T-cell (primary cell): ENCODE measurements around the gene SPARC. TPM values are rescaled to one million over a fixed set of nuclear protein-coding genes. Genes with fewer than 3 reads are reported as not detected.
"Not testable (repeated sequence)": the region's sequence is repeated elsewhere in the genome, so short reads cannot be mapped to it uniquely, and the experiment has no call there.

Experiments used
- ATAC-seq, 4 experiments: fragments of 200-7000 bp in 3 of 4; fragments of 150-1000 bp in 1 of 4; cut with Tn5 transposase; replicated peaks in 1 of 4; 1 replicate in 3 of 4; 2 replicates in 1 of 4; pipeline ENCODE4 v1.10.0; 2021; ENCODE audit warnings: moderate library complexity in 3 of 4, mild to moderate bottlenecking in 2 of 4, moderate number of reproducible peaks in 1 of 4
- CTCF ChIA-PET, 2 donors: fragments of 300-600 bp; sonication (Branson Sonifier 250); formaldehyde crosslinking; loops; one replicate each; lab custom pipeline; 2022; ENCODE audit warnings: antibody characterized with exemption in 2 of 2; lab: Charles Lee
- POLR2A ChIA-PET, 2 donors: fragments of 300-600 bp; sonication (Branson Sonifier 250); formaldehyde crosslinking; loops; one replicate each; lab custom pipeline; 2022; ENCODE audit warnings: antibody characterized with exemption in 2 of 2; lab: Charles Lee
- DNase-seq, 35 experiments: peaks; one replicate each; pipeline versions ENCODE4 v3.0.0 to v3.0.0-alpha.2; 2013 to 2023
- H3K27ac ChIP-seq: one replicate; pipeline ENCODE4 v1.5.1; 2013; ENCODE audit warnings: low read length
- H3K27me3 ChIP-seq, 2 experiments: replicated peaks in 1 of 2; 1 replicate in 1 of 2; 2 replicates in 1 of 2; pipeline versions ENCODE4 v1.6.1 to v1.7.0; 2013; ENCODE audit warnings: low read length in 1 of 2, mixed read lengths in 1 of 2; ENCODE audit not compliant: control insufficient read depth in 2 of 2, insufficient read depth in 2 of 2; ENCODE audit errors: extremely low read depth in 1 of 2
- H3K36me3 ChIP-seq, 2 donors: 1 replicate in 1 of 2; 2 replicates in 1 of 2; pipeline versions ENCODE4 v1.6.1 to v1.7.0; 2013; ENCODE audit warnings: low read length in 1 of 2; ENCODE audit not compliant: control insufficient read depth in 2 of 2, insufficient read depth in 1 of 2; ENCODE audit errors: extremely low read depth in 1 of 2
- H3K4me1 ChIP-seq, 2 experiments: 1 replicate in 1 of 2; 2 replicates in 1 of 2; pipeline versions ENCODE4 v1.6.1 to v1.7.0; 2013; ENCODE audit warnings: low read length in 2 of 2, mixed read lengths in 1 of 2; ENCODE audit not compliant: insufficient read depth in 2 of 2, control insufficient read depth in 1 of 2; ENCODE audit errors: extremely low read depth in 1 of 2
- H3K4me3 ChIP-seq, 2 donors: 1 replicate in 1 of 2; 2 replicates in 1 of 2; pipeline versions ENCODE4 v1.5.1 to v1.7.0; 2013; ENCODE audit warnings: mild to moderate bottlenecking in 2 of 2, low read length in 1 of 2, moderate library complexity in 1 of 2; ENCODE audit not compliant: control insufficient read depth in 1 of 2; ENCODE audit errors: extremely low read depth in 1 of 2
- H3K9me3 ChIP-seq: 2 replicates; pipeline ENCODE4 v1.7.0; 2013
- H3K27ac Mint-ChIP-seq, 2 donors: one replicate each; pipeline ENCODE4 v1.8.0; 2020 to 2021; ENCODE audit warnings: mild to moderate bottlenecking in 2 of 2, mixed read lengths in 2 of 2
- H3K27me3 Mint-ChIP-seq, 2 donors: one replicate each; pipeline ENCODE4 v1.8.0; 2021 to 2022; ENCODE audit warnings: mixed read lengths in 2 of 2
- H3K36me3 Mint-ChIP-seq: one replicate; pipeline ENCODE4 v1.8.0; 2021; ENCODE audit warnings: mixed read lengths
- H3K4me1 Mint-ChIP-seq, 3 donors: one replicate each; pipeline ENCODE4 v1.8.0; 2020 to 2022; ENCODE audit warnings: mixed read lengths in 3 of 3, mild to moderate bottlenecking in 1 of 3
- H3K4me3 Mint-ChIP-seq, 3 donors: one replicate each; pipeline ENCODE4 v1.8.0; 2020 to 2022; ENCODE audit warnings: mild to moderate bottlenecking in 3 of 3, mixed read lengths in 3 of 3, moderate library complexity in 3 of 3
- H3K9me3 Mint-ChIP-seq, 3 donors: one replicate each; pipeline ENCODE4 v1.8.0; 2020 to 2022; ENCODE audit warnings: mixed read lengths in 3 of 3
- WGBS: methylation state at CpG from one replicate; pipeline ENCODE4 v1.1.5; 2013; ENCODE audit warnings: missing lambda C conversion rate; ENCODE audit not compliant: insufficient coverage; 5-methylcytosine and 5-hydroxymethylcytosine counted together
- total RNA-seq, 35 experiments: library from RNA in 6 of 35; stranded (reverse) in 6 of 35; fragments of 120-200 nt in 1 of 35; gene quantifications; one replicate each; pipeline versions ENCODE4 v1.2.1 to v1.2.4 and lab custom pipeline; 2013 to 2026

The SPARC gene, protein sequence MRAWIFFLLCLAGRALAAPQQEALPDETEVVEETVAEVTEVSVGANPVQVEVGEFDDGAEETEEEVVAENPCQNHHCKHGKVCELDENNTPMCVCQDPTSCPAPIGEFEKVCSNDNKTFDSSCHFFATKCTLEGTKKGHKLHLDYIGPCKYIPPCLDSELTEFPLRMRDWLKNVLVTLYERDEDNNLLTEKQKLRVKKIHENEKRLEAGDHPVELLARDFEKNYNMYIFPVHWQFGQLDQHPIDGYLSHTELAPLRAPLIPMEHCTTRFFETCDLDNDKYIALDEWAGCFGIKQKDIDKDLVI
- total RNA-seq (1 to 10 TPM in 4 of 5 donors, not detected in 1; 4.1 to 8.6 (median 5.2) TPM), total RNA-seq (lab: John Stamatoyannopoulos, UW) (0 to 2.9 (median 0.31) reads per million in 29 experiments)
- total RNA-seq (2013): 11.4 TPM

DNA sequence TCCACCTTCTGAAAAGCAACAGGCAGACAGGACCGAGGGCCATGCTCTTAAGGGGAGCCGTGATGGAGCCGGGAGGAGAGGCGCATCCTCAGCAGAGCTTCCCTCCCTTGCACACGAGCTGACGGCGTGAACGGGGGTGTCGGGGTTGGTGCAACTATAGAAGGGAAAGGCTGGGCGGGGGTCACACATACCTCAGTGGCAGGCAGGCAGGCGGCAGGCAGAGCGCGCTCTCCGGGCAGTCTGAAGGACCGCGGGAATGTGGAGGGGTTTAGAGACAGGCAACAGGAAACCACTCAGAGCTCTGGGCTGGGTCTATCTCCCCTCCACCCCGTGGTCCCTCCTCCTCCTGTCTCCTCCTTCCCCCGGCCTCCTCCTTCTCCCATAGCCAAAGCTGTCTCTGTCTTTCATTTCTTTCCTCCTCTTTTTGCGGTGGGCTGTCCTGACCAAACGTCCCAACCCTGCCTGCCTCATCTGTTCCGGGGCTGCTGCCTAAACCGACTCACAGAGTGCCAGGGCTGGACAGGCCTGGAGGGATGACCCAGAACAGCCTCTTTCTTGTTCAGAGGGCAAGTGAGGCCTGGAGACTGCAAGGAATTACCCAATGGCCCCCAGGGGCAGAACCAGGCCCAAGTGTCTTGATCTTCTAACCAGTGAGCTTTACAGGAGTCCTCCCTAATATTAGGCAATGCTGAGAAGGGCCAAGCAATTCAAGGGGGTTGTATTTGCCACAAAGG is at the start of gene SPARC:
Gene SPARC (minus strand): TSS at position 242 of the 734 bp plus-strand sequence. CDS start 10,727 bp downstream, outside the sequence.
- no peak within 1 kb of the TSS for H3K27ac ChIP-seq
- POLR2A ChIA-PET: no interaction called here
- peak; percentile 37 to 63 (median 47) for ATAC-seq
- H3K36me3 ChIP-seq: no peaks in the 10 kb centered on the region
- Mint-ChIP-seq H3K27me3 (peaks cover 29 to 39% of the 10 kb centered on the region in 2 donors), H3K9me3 (no peaks in the 10 kb centered on the region), H3K4me3 (peak within 1 kb of the TSS in 2 of 3 donors; percentile 35 to 64), H3K27ac (no peak within 1 kb of the TSS), H3K4me1 (peaks cover 9 to 14% (median 11%) of the 10 kb centered on the region in 3 donors), H3K36me3 (no peaks in the 10 kb centered on the region)
- no peaks in the 10 kb centered on the region for H3K9me3 ChIP-seq
- peaks cover 0 to 22% of the 10 kb centered on the region in 2 experiments for H3K27me3 ChIP-seq
- peaks cover 0 to 6% of the 10 kb centered on the region in 2 experiments for H3K4me1 ChIP-seq
- no peak for DNase-seq
- CTCF ChIA-PET: no interaction called here
- H3K4me3 ChIP-seq: peak within 1 kb of the TSS in 1 of 2 donors; percentile 63
- 10% methylated on average over 8 of the region's 22 CpGs for WGBS

DNA sequence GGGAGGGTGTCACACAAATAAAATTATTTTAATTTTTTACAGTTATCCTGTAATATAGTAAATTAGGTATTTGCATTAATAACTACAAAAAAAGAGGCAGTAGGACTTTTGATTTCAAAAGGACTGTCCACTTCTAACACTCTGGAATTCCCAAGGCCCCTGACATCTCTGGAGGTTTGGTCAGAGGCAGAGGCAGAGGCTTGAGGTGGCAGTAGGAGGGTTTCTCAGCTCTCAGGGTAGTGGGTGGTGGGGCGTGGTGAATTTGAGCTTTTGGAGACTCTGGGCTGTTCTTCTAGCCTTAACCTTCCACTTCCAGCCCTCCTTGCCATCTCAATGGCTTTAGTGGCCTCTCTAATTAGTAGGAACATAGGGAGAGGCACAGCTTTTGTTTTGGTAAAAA is 48.9 kb upstream of the SPARC start:
- H3K36me3 ChIP-seq: peaks cover 7 to 16% of the 10 kb centered on the region in 2 donors
- no CpG with 5 or more reads among the region's 1 CpG for WGBS
- Mint-ChIP-seq H3K36me3 (peaks cover 36% of the 10 kb centered on the region), H3K4me3 (no peak overlapping the region), H3K4me1 (peaks cover 5 to 8% (median 7%) of the 10 kb centered on the region in 3 donors), H3K27me3 (no peaks in the 10 kb centered on the region), H3K27ac (no peak overlapping the region), H3K9me3 (no peaks in the 10 kb centered on the region)
- no peak for ATAC-seq
- no peaks in the 10 kb centered on the region for H3K27me3 ChIP-seq
- DNase-seq: no peak
- CTCF ChIA-PET: no interaction called here
- POLR2A ChIA-PET: interaction anchor here in 1 of 2 donors (0.6 kb wide), 1 partner anchor 47 kb away, joined by 3 read pairs; no protein-coding TSS in a partner anchor
- peaks cover 0 to 5% of the 10 kb centered on the region in 2 experiments for H3K4me1 ChIP-seq
- H3K27ac ChIP-seq: no peak overlapping the region
- H3K9me3 ChIP-seq: no peaks in the 10 kb centered on the region
- no peak overlapping the region for H3K4me3 ChIP-seq

- POLR2A ChIA-PET: no interaction called here
- Mint-ChIP-seq H3K36me3 (peaks cover 48% of the 10 kb centered on the region), H3K27ac (no peak overlapping the region), H3K4me3 (no peak overlapping the region), H3K27me3 (no peaks in the 10 kb centered on the region), H3K4me1 (no peaks in the 10 kb centered on the region), H3K9me3 (peaks cover 0 to 12% (median 12%) of the 10 kb centered on the region in 3 donors)
- Histone ChIP-seq H3K4me3 (no peak overlapping the region), H3K27ac (no peak overlapping the region), H3K27me3 (no peaks in the 10 kb centered on the region), H3K9me3 (no peaks in the 10 kb centered on the region), H3K4me1 (no peaks in the 10 kb centered on the region), H3K36me3 (peaks cover 7 to 16% of the 10 kb centered on the region in 2 donors)
- no peak for ATAC-seq
- CTCF ChIA-PET: no interaction called here
- DNase-seq: no peak
- 95% methylated on average over 3 of the region's 3 CpGs for WGBS
These were observed 47.3 kb upstream of the SPARC start for GRCh38 chr5:151734064-151734408.

DNA sequence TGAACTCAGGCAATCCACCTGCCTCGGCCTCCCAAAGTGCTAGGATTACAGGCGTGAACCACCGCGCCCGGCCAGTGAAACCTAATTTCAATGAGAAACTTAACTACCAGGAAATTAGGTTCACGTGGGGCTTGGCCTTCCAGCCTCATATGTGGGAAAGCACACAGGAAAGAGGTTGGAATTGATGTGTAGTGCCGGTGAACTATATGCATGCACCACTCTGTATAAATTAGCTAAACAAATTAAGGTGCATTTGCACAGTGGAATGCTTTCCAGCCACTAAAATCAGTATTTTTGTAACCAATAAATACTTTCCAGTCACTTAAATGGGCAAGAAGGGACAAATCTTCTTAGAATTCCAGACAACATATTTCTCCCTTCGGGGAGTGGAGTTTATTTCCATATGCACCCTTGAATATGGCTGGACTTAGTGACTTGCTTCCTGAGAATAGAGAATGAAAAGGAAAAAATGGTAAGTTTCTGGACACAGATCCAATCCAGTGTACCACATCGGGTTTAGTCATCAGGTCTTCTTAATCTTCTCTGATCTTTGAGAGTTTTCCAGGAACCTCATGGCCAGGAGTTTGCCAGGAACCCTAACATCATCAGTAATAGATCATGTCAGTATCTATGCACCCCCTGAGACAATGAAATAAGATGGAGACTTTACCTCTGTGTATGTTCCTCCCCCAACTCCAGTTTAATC is 46.8 kb upstream of the SPARC start:
- Mint-ChIP-seq H3K9me3 (peaks cover 0 to 12% (median 12%) of the 10 kb centered on the region in 3 donors), H3K4me1 (no peaks in the 10 kb centered on the region), H3K4me3 (no peak overlapping the region), H3K36me3 (peaks cover 47% of the 10 kb centered on the region), H3K27me3 (no peaks in the 10 kb centered on the region), H3K27ac (no peak overlapping the region)
- DNase-seq (no peak), ATAC-seq (no peak)
- POLR2A ChIA-PET: no interaction called here
- Histone ChIP-seq H3K9me3 (no peaks in the 10 kb centered on the region), H3K27ac (no peak overlapping the region), H3K36me3 (peaks cover 7 to 16% of the 10 kb centered on the region in 2 donors), H3K27me3 (no peaks in the 10 kb centered on the region), H3K4me1 (no peaks in the 10 kb centered on the region), H3K4me3 (no peak overlapping the region)
- CTCF ChIA-PET: no interaction called here
- WGBS: no CpG with 5 or more reads among the region's 9 CpGs

GRCh38 chr5:151730381-151730780 is 43.7 kb upstream of the SPARC start:
- WGBS: 100% methylated on average over 1 of the region's 7 CpGs
- H3K27me3 ChIP-seq: no peaks in the 10 kb centered on the region
- H3K4me3 ChIP-seq: no peak overlapping the region
- Mint-ChIP-seq H3K4me1 (no peaks in the 10 kb centered on the region), H3K27me3 (no peaks in the 10 kb centered on the region), H3K9me3 (peaks cover 0 to 12% (median 12%) of the 10 kb centered on the region in 3 donors), H3K4me3 (no peak overlapping the region), H3K27ac (no peak overlapping the region), H3K36me3 (peaks cover 39% of the 10 kb centered on the region)
- no peaks in the 10 kb centered on the region for H3K9me3 ChIP-seq
- ATAC-seq (no peak), DNase-seq (no peak)
- no peaks in the 10 kb centered on the region for H3K4me1 ChIP-seq
- H3K27ac ChIP-seq: no peak overlapping the region
- peaks cover 4 to 7% of the 10 kb centered on the region in 2 donors for H3K36me3 ChIP-seq
- POLR2A ChIA-PET: no interaction called here
- CTCF ChIA-PET: no interaction called here

DNA sequence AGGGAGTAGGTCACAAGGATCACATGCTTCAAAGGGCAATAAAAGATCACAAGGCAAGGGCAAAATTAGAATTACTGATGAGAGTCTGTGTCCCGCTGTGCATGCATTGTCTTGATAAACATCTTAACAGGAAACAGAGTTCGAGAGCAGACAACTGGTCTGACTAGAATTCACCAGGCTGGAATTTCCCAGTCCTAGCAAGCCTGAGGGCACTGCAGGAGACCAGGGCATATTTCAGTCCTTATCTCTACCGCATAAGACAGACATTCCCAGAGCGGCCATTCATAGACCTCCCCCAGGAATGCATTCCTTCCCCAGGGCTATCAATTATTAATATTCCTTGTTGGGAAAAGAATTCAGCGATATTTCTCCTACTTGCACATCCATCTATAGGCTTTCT is 42.9 kb upstream of the SPARC start:
- H3K27ac ChIP-seq, H3K27ac Mint-ChIP-seq, H3K4me1 ChIP-seq, H3K4me3 Mint-ChIP-seq, H3K27me3 ChIP-seq, H3K36me3 ChIP-seq, DNase-seq, H3K4me1 Mint-ChIP-seq, POLR2A ChIA-PET, H3K4me3 ChIP-seq, CTCF ChIA-PET, H3K27me3 Mint-ChIP-seq, H3K9me3 ChIP-seq, ATAC-seq: not testable (repeated sequence)
- 43% methylated on average over 2 of the region's 5 CpGs for WGBS
- H3K9me3 Mint-ChIP-seq: peaks cover 0 to 12% (median 12%) of the 10 kb centered on the region in 3 donors
- peaks cover 42% of the 10 kb centered on the region for H3K36me3 Mint-ChIP-seq
